A673 (cell line): Measurements from ENCODE around the gene GALNT2.

Source experiments
- CTCF ChIP-seq: fragments of 300-800, 200-600 bp; sonication (generic); conservative IDR thresholded peaks from 2 replicates; pipeline ENCODE4 v1.5.1; 2017; ENCODE audit warnings: low read depth, mild to moderate bottlenecking, antibody characterized with exemption, low read length, moderate library complexity, mixed read lengths
- EZH2 ChIP-seq: fragments of 200-600 bp; sonication (generic); IDR thresholded peaks from 2 replicates; pipeline ENCODE4 v1.6.1; 2017; ENCODE audit warnings: borderline replicate concordance, low read depth, mild to moderate bottlenecking, mixed read lengths, antibody characterized with exemption, low read length; ENCODE audit not compliant: poor library complexity, severe bottlenecking

GRCh38 chr1:230222678-230223077 lies 155.6 kb downstream of the GALNT2 start:
- TF ChIP-seq EZH2, result no peak
- TF ChIP-seq CTCF, result 0 out of 2 replicates have a peak, but pooled peaks have one; percentile 33
